NCI-H526 (cell line): Measurements from ENCODE around the gene ASS1.

Source experiments
- DNase-seq, 2 experiments: peaks; one replicate each; lab custom pipeline; 2025; lab: John Stamatoyannopoulos, UW

ASS1 gene

GRCh38 chr9:130531670-130532069 lies 86.9 kb downstream of the ASS1 start:
- no peak for DNase-seq

GRCh38 chr9:130532426-130533080 lies 87.8 kb downstream of the ASS1 start:
- no peak for DNase-seq

GRCh38 chr9:130535818-130536521 lies 91.2 kb downstream of the ASS1 start:
- DNase-seq: no peak

GRCh38 chr9:130536701-130537107 lies 91.9 kb downstream of the ASS1 start:
- DNase-seq: no peak

- no peak for DNase-seq
Measured at GRCh38 chr9:130537346-130538050, 92.7 kb downstream of the ASS1 start.

GRCh38 chr9:130539420-130540223 lies 94.9 kb downstream of the ASS1 start:
- DNase-seq: no peak

GRCh38 chr9:130541533-130541932 lies 96.8 kb downstream of the ASS1 start:
- DNase-seq: no peak

GRCh38 chr9:130542038-130542437 lies 97.3 kb downstream of the ASS1 start:
- DNase-seq: no peak

- no peak for DNase-seq
Measured at GRCh38 chr9:130542457-130543228, 97.9 kb downstream of the ASS1 start.

- DNase-seq: no peak
Measured at GRCh38 chr9:130543368-130543767, 98.6 kb downstream of the ASS1 start.

- no peak for DNase-seq
Measured at GRCh38 chr9:130543859-130544258, 99.1 kb downstream of the ASS1 start.

GRCh38 chr9:130544364-130544763 lies 99.6 kb downstream of the ASS1 start:
- no peak for DNase-seq

- no peak for DNase-seq
Measured at GRCh38 chr9:130548103-130548502, 103.3 kb downstream of the ASS1 start.

GRCh38 chr9:130549093-130549735 lies 104.5 kb downstream of the ASS1 start:
- DNase-seq: peak in 1 of 2 experiments; percentile 51
